ENCODE data around the gene GPR146. TPM values are rescaled to one million over a fixed set of nuclear protein-coding genes. Genes with fewer than 3 reads are reported as not detected.
A peak's percentile ranks its signal among the peaks of the same experiment; 100 is the strongest.

Gene GPR146
- total and polyA plus RNA-seq, 2 experiments from 2014 or later: 2.6 to 5.2 TPM

GRCh38 chr7:1029637-1030443 is 14.5 kb upstream of the GPR146 start:
- no peak overlapping the region for H3K4me2 ChIP-seq
- H2AFZ ChIP-seq: no peak overlapping the region

GRCh38 chr7:1030444-1031070 is 13.8 kb upstream of the GPR146 start:
- Histone ChIP-seq H3K4me1 (ENCODE audit: insufficient read depth) (peaks cover 14% of the 10 kb centered on the region), H3K27ac (no peak overlapping the region), H4K20me1 (ENCODE audit: insufficient read depth, poor library complexity, severe bottlenecking) (peaks cover 8% of the 10 kb centered on the region)

More at GRCh38 chr7:1029637-1030443, 14.5 kb upstream of the GPR146 start:
- Histone ChIP-seq H3K9me2 (replicated peaks; ENCODE audit: insufficient read depth) (no peaks in the 10 kb centered on the region), H3K27ac (peak overlapping the region; percentile 82), H3K9me3 (ENCODE audit: low read depth) (no peaks in the 10 kb centered on the region), H3K36me3 (replicated peaks; ENCODE audit: insufficient read depth, low read depth) (no peaks in the 10 kb centered on the region), H4K20me1 (ENCODE audit: insufficient read depth, poor library complexity, severe bottlenecking) (peaks cover 15% of the 10 kb centered on the region), H3K79me2 (peaks cover 32% of the 10 kb centered on the region), H3K4me3 (no peak overlapping the region), H3K27me3 (no peaks in the 10 kb centered on the region), H3K4me1 (ENCODE audit: insufficient read depth) (peaks cover 14% of the 10 kb centered on the region)
- 96% methylated on average over 33 of the region's 33 CpGs for WGBS (ENCODE audit: low lambda C conversion rate, missing lambda C conversion rate)
- no peak for DNase-seq (ENCODE audit: low spot score)
- no peak for TF ChIP-seq EZH2 (IDR thresholded peaks at IDR 0.05; ENCODE audit: borderline replicate concordance)
- TF ChIP-seq CTCF (IDR thresholded peaks at IDR 0.05; ENCODE audit: poor library complexity): no peak
- no peak for TF ChIP-seq EZH2phosphoT487 (IDR thresholded peaks at IDR 0.05; ENCODE audit: low read depth, severe bottlenecking, unreplicated experiment)

GRCh38 chr7:1031716-1032455 is 12.5 kb upstream of the GPR146 start:
- Histone ChIP-seq H3K4me1 (ENCODE audit: insufficient read depth) (peaks cover 13% of the 10 kb centered on the region), H3K4me2 (no peak overlapping the region), H3K4me3 (no peak overlapping the region), H2AFZ (no peak overlapping the region), H3K9me2 (replicated peaks; ENCODE audit: insufficient read depth) (no peaks in the 10 kb centered on the region), H3K27ac (no peak overlapping the region), H3K79me2 (peaks cover 12% of the 10 kb centered on the region), H3K27me3 (no peaks in the 10 kb centered on the region), H4K20me1 (ENCODE audit: insufficient read depth, poor library complexity, severe bottlenecking) (peaks cover 1% of the 10 kb centered on the region), H3K9me3 (ENCODE audit: low read depth) (no peaks in the 10 kb centered on the region), H3K36me3 (replicated peaks; ENCODE audit: insufficient read depth, low read depth) (no peaks in the 10 kb centered on the region)
- TF ChIP-seq EZH2 (IDR thresholded peaks at IDR 0.05; ENCODE audit: borderline replicate concordance) (no peak), CTCF (IDR thresholded peaks at IDR 0.05; ENCODE audit: poor library complexity) (no peak), EZH2phosphoT487 (IDR thresholded peaks at IDR 0.05; ENCODE audit: low read depth, severe bottlenecking, unreplicated experiment) (no peak)
- DNase-seq (ENCODE audit: low spot score): no peak
- 95% methylated on average over 20 of the region's 33 CpGs for WGBS (ENCODE audit: low lambda C conversion rate, missing lambda C conversion rate)

More at GRCh38 chr7:1030444-1031070, 13.8 kb upstream of the GPR146 start:
- peaks cover 25% of the 10 kb centered on the region for H3K79me2 ChIP-seq
- no peaks in the 10 kb centered on the region for H3K9me3 ChIP-seq (ENCODE audit: low read depth)
- no peaks in the 10 kb centered on the region for H3K9me2 ChIP-seq (replicated peaks; ENCODE audit: insufficient read depth)
- H2AFZ ChIP-seq: no peak overlapping the region
- H3K36me3 ChIP-seq (replicated peaks; ENCODE audit: insufficient read depth, low read depth): no peaks in the 10 kb centered on the region
- H3K4me3 ChIP-seq: no peak overlapping the region
- H3K27me3 ChIP-seq: no peaks in the 10 kb centered on the region
- no peak for DNase-seq (ENCODE audit: low spot score)
- 88% methylated on average over 8 of the region's 12 CpGs for WGBS (ENCODE audit: low lambda C conversion rate, missing lambda C conversion rate)
- H3K4me2 ChIP-seq: no peak overlapping the region
- no peak for TF ChIP-seq CTCF (IDR thresholded peaks at IDR 0.05; ENCODE audit: poor library complexity)
- no peak for TF ChIP-seq EZH2 (IDR thresholded peaks at IDR 0.05; ENCODE audit: borderline replicate concordance)
- TF ChIP-seq EZH2phosphoT487 (IDR thresholded peaks at IDR 0.05; ENCODE audit: low read depth, severe bottlenecking, unreplicated experiment): no peak
